NB4 (cell line): Measurements from ENCODE around the gene ATP12A.

ENCODE experiments used
- POLR2A ChIP-seq: IDR thresholded peaks from 2 replicates; pipeline ENCODE4 v1.6.1; 2011; ENCODE audit warnings: mild to moderate bottlenecking; ENCODE audit not compliant: insufficient read length; ENCODE audit errors: extremely low read depth
- TF ChIP-seq, protein P1 (sequence below): IDR thresholded peaks from one replicate; pipeline ENCODE4 v1.5.1; 2012; ENCODE audit warnings: low read depth, low read length
- TF ChIP-seq, protein P2 (sequence below): IDR thresholded peaks from 2 replicates; pipeline ENCODE4 v1.6.1; 2011; ENCODE audit warnings: low read depth, low read length

DNA sequence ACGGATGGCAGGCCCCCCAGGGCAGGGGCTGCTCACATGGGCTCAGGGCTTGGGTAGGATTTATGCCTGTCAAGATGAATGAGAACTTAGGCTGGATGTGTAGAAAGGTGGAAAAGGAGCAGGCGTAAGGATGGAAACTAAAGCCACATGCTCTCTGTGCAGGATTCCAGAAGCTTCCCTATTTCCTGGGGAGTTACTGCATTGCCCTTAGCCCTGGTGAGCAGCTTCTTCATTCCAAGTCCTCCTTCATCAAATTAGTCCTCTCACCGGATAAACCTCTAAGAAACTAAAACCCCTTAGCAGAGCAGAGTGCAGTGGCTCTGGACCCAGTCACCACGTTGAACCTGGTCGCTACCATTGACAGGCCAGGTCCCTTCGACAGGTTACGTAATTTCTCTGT is 7.4 kb downstream of the ATP12A start:
- TF ChIP-seq, protein P1, sequence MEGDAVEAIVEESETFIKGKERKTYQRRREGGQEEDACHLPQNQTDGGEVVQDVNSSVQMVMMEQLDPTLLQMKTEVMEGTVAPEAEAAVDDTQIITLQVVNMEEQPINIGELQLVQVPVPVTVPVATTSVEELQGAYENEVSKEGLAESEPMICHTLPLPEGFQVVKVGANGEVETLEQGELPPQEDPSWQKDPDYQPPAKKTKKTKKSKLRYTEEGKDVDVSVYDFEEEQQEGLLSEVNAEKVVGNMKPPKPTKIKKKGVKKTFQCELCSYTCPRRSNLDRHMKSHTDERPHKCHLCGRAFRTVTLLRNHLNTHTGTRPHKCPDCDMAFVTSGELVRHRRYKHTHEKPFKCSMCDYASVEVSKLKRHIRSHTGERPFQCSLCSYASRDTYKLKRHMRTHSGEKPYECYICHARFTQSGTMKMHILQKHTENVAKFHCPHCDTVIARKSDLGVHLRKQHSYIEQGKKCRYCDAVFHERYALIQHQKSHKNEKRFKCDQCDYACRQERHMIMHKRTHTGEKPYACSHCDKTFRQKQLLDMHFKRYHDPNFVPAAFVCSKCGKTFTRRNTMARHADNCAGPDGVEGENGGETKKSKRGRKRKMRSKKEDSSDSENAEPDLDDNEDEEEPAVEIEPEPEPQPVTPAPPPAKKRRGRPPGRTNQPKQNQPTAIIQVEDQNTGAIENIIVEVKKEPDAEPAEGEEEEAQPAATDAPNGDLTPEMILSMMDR: no peak
- TF ChIP-seq POLR2A: no peak
- TF ChIP-seq, protein P2, sequence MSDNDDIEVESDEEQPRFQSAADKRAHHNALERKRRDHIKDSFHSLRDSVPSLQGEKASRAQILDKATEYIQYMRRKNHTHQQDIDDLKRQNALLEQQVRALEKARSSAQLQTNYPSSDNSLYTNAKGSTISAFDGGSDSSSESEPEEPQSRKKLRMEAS: no peak
